Raji (cell line): Measurements from ENCODE around the gene TMEM117.

Experiments
- POLR2A ChIP-seq: IDR thresholded peaks from 2 replicates; pipeline ENCODE4 v1.6.1; 2011; ENCODE audit warnings: low read depth, low read length, control low read depth; ENCODE audit not compliant: insufficient read depth

The TMEM117 gene

DNA sequence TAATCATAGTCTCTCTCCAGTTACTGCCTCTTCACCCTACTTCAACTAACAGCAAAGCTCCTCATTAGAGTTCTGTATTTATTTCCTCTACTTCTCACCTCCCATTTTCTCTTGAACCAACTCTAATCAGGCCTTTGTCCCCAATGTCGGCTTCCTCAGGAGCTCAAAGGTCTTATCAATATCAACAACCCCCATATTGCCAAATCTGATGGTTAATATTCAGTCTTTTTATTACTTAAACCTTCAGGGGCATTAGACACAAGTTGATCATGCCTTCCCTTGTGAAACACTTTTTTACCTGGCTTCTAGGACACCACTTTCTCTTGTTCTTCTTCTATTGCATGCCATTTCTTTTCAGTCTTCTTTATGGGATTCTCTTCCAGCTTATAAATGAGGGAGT, 531.3 kb downstream of the TMEM117 start:
- TF ChIP-seq POLR2A = no peak

DNA sequence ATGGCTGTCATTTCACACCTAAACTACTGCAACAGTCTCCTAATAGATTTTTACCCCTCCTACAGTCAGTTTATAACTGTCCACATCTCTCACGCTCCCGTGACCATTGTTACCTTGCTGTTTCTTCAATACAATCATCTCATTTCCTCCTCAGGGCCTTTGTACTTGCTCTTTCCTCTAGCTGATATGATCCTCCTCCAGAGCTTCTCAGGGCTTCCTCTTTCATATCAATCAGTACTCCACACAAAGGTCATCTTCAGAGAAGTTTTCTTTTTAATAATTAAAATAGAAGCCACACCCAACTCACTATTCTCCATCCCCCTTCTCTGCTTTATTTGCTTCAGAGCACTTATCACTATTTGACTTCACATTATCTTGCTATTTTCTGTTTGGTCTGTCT, 532.0 kb downstream of the TMEM117 start:
- no peak for TF ChIP-seq POLR2A

DNA sequence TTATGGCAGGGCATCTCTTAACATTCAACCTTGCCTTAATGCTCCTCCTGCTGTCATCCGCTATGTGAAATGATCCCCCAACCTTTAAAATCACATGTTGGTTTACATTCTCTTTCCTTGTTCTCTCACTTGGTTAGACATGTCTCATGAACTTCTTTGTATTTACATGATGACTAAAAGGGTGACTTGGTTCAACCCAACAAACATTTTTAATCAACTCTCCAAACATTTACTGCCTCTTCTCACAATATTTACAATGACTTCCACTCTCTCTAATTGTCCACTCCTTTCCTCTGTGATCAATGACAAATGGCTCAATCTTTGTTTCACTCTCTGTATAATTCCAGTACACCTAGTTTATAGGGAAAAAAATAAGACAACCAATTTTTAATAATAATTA, 534.1 kb downstream of the TMEM117 start:
- no peak for TF ChIP-seq POLR2A

DNA sequence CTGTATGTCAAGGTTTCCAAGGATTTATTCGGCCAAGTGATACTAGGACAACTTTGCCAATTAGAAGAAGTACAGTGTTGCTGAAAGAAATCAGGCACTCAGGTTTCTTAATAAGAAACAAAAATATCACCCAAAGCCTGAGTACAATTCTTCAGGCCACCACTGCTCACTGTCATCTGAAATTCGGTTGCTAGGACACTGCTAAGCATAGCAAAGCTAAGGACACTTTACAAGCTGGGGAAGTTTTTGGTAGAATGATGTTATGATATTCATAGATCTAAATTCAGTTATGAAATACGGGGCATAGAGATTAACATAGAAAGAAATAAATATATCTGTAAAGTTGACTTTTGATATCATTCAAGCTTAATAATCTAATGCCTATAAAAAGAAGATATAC, 535.1 kb downstream of the TMEM117 start:
- no peak for TF ChIP-seq POLR2A

DNA sequence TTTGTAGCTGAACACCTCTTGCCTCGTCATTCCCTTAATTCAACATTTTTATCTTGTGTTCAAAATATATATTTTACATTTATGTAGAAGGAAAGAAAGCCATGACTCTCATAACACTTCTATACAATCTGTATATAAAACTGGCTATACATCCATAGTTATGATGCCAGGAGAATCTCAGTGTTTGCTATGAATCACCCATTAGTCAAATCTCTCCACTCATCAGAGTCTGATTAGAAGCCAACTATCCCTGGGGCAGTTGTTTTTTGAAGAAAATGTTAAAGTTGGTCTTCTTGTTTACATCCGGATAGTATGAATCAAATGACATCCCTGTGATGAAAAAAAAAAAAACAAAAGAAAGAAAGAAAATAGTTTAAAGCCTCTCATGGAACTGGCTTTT, 536.4 kb downstream of the TMEM117 start:
- no peak for TF ChIP-seq POLR2A

DNA sequence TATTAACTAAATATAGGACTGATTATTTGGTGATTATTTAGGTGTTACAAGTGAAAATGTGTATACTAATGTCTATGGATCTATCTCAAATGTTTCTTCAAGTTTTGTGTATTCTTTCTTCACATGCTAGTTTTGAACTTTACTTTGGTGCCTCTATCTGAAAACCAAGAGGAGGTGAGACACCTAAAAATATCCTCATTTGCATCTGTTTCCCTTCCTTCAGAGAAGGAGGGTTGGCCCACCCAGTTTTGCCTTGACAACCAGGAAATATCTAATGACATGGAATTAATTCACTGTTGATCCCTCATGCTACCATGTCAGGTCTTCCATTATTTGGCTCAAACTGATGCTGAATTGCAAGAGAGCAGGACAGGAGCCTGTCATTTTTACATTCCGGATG, 539.8 kb downstream of the TMEM117 start:
- TF ChIP-seq POLR2A = no peak

DNA sequence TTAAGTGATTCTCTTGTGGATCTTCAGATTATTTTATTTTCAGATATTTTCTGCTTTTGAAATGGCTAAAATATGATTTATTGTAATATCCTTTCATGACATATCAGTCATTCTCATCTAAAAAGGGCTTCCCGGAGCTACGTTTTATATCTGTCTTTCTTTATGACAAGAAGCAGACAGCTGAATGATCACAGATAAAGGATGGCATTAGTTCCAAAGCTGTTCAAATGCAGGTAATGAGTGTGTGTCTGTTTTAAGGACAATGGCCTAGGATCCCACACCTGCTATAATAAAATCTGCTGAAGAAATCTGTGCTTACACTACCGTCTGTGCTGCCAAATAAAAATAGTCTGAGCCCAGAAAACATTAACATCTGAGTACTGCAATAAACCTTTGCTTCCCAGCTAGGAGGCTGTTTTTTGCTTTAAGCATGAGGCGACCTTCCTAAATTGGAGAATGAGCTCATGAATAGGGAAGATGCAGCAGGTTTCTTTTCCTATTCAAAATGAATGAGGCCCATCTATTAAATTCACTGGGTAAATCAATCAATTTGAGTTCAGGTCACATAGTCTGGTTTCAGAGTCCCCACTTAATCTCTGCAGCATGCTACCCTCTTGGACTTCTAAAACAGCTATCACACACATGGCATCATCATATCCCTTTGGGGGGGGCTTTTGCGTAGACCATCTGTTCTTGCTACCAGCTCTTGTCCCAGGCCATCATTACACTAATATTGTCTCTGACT, 541.7 kb downstream of the TMEM117 start:
- no peak for TF ChIP-seq POLR2A

DNA sequence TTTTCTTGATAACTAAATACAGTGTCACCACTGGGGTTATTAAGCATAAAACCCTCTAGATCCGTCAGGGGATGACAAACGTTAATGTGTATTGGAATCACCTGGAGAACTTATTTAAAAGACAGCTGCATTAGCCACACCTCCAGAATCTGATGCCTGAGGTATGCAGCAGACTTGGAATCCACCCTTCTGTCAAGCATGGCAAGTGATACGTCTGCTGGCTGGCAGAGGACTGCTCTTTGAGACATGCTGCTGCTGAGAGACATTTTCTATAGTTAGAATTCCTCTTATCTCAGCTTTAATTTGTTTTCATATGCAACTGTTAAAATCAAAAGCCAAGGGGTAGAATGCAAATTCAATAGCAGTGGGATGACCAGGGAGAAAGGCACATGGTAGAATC, 544.0 kb downstream of the TMEM117 start:
- no peak for TF ChIP-seq POLR2A

DNA sequence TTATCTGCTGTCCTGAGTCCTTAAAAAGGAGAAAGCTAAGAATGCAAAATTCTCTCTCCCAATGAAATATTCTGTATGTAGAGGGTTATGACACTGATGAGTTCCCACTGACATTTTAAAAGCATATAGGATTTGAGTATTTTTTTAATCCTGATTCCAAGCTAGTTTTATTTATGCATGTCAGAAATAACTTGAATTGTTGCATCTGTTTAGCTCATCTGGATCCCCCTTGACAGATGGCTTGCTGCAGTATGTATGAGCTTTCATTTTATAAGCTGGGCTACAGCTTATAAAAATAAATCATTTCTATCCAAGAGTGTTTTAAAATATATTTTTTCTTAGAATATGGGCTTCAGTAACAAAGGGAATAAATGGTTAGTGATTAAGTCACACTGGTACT, 545.0 kb downstream of the TMEM117 start:
- no peak for TF ChIP-seq POLR2A

DNA sequence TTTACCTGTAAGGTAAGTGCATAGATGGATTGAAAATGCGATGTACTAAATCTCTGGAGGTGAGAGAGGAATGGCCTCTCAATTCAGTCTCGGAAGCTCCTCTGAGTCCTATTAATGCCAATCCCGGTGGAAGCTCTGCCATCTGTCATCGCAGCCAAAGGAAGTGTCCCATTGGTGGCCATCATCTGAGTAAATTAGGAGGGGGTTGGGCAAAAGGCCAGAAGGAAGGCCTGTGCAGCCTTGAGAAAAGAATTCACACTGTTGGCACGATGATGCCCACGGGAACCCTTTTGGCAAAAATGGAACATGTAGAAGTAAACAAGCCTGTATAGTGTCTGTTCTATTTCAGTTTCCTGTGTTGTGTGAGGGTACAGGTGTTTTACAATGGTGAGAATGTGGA, 545.5 kb downstream of the TMEM117 start:
- TF ChIP-seq POLR2A = no peak

DNA sequence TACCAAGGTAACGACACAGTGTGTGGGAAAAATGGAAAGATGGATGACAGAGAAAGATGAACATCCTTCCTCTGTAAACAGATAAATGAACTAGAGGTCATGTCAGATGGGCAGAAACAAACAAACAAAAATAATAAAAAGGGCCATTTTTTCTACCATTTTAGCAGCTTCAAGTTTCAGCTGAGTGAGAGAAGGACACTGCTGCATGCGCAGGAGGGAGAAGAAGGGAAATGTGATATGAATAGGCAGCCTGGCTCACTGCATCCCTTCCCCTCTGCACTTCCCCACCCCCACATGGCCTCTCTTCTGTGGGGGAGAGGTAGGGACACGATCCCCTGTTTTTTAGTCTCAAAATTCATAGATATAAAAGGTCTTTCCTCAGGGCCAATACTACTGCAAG, 548.3 kb downstream of the TMEM117 start:
- no peak for TF ChIP-seq POLR2A

DNA sequence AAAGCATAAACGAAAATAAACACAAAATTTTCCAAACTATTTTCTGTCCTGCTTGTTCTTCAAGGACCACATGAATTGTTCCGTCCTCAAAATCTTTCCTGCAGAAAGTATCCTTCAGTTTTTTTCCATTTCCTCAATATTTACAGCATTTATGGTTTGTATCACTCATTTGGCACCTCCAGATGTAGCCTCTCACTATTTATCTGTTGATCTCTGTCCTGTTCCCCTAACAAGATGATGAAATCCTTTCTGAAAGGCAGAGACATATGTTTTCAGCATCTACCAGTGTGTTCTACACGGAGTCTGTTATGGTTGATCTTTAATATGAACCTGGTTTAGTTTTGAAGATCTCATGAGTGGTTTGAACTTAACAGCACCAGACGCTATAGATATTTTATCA, 550.1 kb downstream of the TMEM117 start:
- TF ChIP-seq POLR2A = no peak

DNA sequence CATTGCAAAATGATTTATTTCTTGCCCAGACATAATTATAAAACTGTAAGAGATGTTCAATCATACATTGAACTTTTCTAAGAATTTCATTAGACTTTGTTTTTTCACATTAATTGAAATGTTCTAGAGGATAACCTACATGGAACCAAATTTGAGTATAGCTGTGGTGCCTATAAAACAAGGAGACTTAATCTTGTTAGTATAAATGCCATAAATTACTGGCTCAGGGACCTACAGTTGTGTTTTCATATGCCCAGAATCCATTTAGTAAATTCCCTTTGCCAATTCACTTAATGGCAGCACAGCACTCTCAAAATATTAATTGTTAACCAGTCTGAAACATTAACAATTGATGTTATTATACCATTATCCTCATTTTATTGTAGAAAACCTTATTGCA, 551.7 kb downstream of the TMEM117 start:
- TF ChIP-seq POLR2A = no peak

DNA sequence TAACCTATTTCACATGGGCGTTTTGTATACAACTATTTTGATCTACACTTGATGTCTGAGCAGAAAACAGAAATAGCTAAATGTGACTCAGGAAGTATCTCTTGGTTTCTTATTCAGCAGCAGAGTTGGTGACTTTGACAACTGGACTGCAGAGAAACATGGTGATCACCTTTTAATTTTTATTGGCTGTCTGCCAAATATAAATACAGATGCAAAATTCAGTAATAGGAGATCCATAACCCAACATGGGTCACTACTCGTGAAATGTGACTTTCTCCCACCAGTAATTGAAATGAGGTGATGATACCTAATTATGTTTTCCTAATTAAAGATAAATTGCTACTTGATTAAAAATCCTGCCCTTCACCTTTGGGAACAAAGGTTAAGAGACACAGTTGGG, 553.2 kb downstream of the TMEM117 start:
- TF ChIP-seq POLR2A = no peak

DNA sequence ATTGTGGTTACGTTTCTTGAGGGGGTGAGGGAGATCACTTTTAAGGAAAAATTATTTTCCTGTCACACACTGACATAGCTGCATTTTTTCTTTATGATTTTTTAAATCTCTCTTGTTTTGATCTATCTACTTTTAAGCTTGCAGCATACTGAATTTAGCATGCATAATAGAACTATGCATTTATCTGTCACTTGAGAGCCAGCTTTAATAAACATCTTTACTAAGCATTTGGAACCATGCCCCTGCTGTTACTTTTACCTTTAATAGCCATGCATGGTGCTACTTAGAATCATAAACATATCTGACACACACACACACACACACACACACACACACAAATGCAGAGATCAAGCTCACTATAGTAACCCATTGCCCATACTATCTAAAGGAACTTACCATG, 554.0 kb downstream of the TMEM117 start:
- TF ChIP-seq POLR2A = no peak

DNA sequence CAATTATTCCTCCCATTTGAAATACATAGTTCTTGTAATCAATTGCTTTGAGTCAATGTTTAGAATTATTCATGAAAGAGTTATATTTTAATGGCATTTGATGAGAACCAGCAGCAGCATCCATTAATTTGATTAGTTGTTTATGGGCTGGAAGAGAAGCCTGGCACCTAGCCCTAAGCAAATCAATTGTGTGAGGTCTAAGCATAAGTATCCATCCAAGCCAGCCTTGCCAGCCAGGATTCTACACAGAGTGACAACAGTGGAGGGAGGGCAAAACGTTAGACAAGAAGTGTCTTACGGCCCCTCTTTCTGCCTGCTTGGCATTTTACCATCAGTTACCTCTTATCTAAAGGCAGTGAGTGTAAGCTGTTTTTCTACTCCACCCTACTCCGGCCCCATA, 561.8 kb downstream of the TMEM117 start:
- TF ChIP-seq POLR2A = no peak

DNA sequence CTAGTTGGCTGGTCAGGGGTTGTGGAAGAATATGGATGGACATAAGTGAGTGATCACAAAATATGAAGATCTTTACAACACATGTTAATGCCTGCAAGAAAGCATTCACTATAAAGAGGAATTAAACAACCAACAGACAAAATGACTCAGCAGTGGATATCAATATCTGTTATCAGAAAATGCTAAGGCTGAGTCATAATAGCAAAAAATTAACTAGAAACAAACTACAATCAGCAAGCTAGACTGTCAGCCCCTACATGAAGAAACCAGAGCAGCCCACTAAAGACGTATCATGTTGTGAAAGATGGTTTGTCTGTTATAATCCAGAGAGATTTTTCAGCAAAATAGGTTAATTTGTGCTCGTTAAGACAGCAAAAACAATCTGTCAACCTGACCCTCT, 567.3 kb downstream of the TMEM117 start:
- TF ChIP-seq POLR2A = no peak
